ENCODE measurements around the gene NAGA. TPM values are rescaled to one million over a fixed set of nuclear protein-coding genes. Genes with fewer than 3 reads are reported as not detected.
A peak's percentile ranks its signal among the peaks of the same experiment; 100 is the strongest.
"Not testable (repeated sequence)": the region's sequence is repeated elsewhere in the genome, so short reads cannot be mapped to it uniquely, and the experiment has no call there.

NAGA gene
- polyA plus RNA-seq, 3 donors, result 123 to 218 (median 200) TPM

DNA sequence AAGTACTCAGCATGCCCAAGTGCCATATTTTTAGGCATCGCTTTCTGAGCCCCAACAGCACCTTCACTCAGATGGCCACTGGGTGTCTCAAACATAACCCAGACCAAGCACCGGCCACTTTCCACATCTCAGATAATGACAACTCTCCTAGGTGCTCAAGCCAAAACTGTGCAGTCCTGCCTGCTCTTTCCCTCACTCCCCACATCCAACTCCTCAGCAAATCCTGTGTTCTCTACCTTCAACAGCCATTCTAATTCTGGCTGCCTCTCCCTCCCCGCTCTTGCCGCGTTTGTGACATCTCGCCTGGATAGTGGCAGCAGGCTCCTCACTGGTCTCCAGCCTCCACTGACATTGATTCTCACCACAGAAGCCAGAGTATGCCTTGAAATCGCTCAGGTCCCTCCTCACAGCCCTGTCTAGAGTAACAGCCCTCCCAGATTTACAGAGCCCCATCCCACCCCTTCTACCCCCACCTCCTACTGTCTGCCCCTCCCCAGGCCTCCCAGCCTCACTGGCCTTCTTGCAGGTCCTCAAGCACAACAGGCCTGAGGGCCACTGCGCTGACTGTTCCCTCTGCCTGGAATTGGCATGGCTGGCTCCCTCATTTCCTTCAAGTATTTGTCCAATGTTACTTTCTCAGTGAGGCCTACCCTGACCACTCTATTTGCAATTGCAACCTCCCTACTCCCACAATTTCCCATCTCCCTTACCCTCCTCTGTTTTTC lies 2.2 kb upstream of the NAGA start:
- peaks cover 0 to 2% (median 0%) of the 10 kb centered on the region in 7 donors for H3K9me3 Mint-ChIP-seq
- Histone ChIP-seq H2AFZ (ENCODE audit: insufficient read depth, low read depth, low read length, poor library complexity, severe bottlenecking) (no peak overlapping the region), H4K20me1 (ENCODE audit: insufficient read depth, low read length) (peaks cover 21% of the 10 kb centered on the region), H3K36me3 (replicated peaks in 1 of 2; ENCODE audit: control insufficient read depth in 1 of 2, insufficient read depth in 2 of 2, low read length in 2 of 2) (peaks cover 9 to 26% of the 10 kb centered on the region in 2 donors), H3K4me2 (replicated peaks; ENCODE audit: extremely low read depth, low read length, poor library complexity, severe bottlenecking) (no peak overlapping the region), H3K4me3 (replicated peaks in 1 of 3; ENCODE audit: low read depth in 2 of 3, low read length in 3 of 3) (no peak overlapping the region), H3K9ac (ENCODE audit: insufficient read depth, low read length, poor library complexity, severe bottlenecking) (no peak overlapping the region), H3K79me2 (ENCODE audit: insufficient read depth, low read length) (peaks cover 36% of the 10 kb centered on the region), H3K27ac (ENCODE audit: low read depth in 1 of 2, low read length in 2 of 2) (no peak overlapping the region), H3K9me3 (replicated peaks in 1 of 2; ENCODE audit: control insufficient read depth in 1 of 2, insufficient read depth in 1 of 2, low read length in 2 of 2) (no peaks in the 10 kb centered on the region), H3K4me1 (ENCODE audit: control insufficient read depth in 1 of 2, insufficient read depth in 2 of 2, low read length in 2 of 2) (peaks cover 52 to 80% of the 10 kb centered on the region in 2 donors), H3K27me3 (ENCODE audit: control insufficient read depth in 2 of 2, insufficient read depth in 2 of 2, low read length in 2 of 2) (no peaks in the 10 kb centered on the region)
- TF ChIP-seq, protein P1, sequence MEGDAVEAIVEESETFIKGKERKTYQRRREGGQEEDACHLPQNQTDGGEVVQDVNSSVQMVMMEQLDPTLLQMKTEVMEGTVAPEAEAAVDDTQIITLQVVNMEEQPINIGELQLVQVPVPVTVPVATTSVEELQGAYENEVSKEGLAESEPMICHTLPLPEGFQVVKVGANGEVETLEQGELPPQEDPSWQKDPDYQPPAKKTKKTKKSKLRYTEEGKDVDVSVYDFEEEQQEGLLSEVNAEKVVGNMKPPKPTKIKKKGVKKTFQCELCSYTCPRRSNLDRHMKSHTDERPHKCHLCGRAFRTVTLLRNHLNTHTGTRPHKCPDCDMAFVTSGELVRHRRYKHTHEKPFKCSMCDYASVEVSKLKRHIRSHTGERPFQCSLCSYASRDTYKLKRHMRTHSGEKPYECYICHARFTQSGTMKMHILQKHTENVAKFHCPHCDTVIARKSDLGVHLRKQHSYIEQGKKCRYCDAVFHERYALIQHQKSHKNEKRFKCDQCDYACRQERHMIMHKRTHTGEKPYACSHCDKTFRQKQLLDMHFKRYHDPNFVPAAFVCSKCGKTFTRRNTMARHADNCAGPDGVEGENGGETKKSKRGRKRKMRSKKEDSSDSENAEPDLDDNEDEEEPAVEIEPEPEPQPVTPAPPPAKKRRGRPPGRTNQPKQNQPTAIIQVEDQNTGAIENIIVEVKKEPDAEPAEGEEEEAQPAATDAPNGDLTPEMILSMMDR (IDR thresholded peaks at IDR 0.05), result no peak
- peaks cover 14 to 22% of the 10 kb centered on the region in 2 donors for H3K36me3 Mint-ChIP-seq
- 81% methylated on average over 8 of the region's 8 CpGs for WGBS (ENCODE audit: insufficient coverage)
- H3K27me3 Mint-ChIP-seq (ENCODE audit: low read depth in 3 of 3), result peaks cover 0 to 2% (median 0%) of the 10 kb centered on the region in 3 donors
- peak overlapping the region in 2 of 7 donors; percentile 1 to 26 for H3K27ac Mint-ChIP-seq
- intact Hi-C loops (cut with micrococcal nuclease), result loop anchor here (5.0 kb wide), 1 partner anchor 75 kb away; the partner anchor contains the start of gene WBP2NL (in 2 of the 2)
- H3K4me1 Mint-ChIP-seq, result peaks cover 59% of the 10 kb centered on the region
- H3K4me3 Mint-ChIP-seq, result no peak overlapping the region
- DNase-seq, result no peak

DNA sequence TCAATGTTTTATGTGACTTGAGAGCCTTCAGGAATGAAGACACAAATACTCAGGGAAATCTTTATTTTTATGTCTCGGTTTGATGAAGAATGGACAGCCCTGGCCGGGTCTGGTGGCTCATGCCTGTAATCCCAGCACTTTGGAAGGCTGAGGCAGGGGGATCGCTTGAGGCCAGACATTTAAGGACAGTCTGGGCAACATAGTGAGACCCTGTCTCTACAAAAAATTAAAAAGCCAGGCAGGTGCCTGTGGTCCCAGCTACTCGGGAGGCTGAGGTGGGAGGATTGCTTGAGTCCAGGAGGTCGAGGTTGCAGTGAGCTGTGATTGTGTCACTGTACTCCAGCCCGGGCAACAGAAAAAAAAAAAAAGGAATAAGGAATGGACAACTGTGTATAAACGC lies 896 bp upstream of the NAGA start:
- H4K20me1 ChIP-seq (ENCODE audit: insufficient read depth, low read length), result peaks cover 33% of the 10 kb centered on the region
- peaks cover 49% of the 10 kb centered on the region for H3K79me2 ChIP-seq (ENCODE audit: insufficient read depth, low read length)
- WGBS (ENCODE audit: insufficient coverage), result 75% methylated on average over 7 of the region's 7 CpGs
- H3K36me3 Mint-ChIP-seq, result peaks cover 24 to 26% of the 10 kb centered on the region in 2 donors
- intact Hi-C loops (cut with micrococcal nuclease), result loop anchor here (5.0 kb wide), 1 partner anchor 74 kb away; the partner anchor contains the start of gene WBP2NL (in 2 of the 2)
- not testable (repeated sequence) for DNase-seq; H3K9me3 ChIP-seq (replicated peaks in 1 of 2; ENCODE audit: control insufficient read depth in 1 of 2, insufficient read depth in 1 of 2, low read length in 2 of 2); H3K9me3 Mint-ChIP-seq; H2AFZ ChIP-seq (ENCODE audit: insufficient read depth, low read depth, low read length, poor library complexity, severe bottlenecking); H3K9ac ChIP-seq (ENCODE audit: insufficient read depth, low read length, poor library complexity, severe bottlenecking); H3K27me3 Mint-ChIP-seq (ENCODE audit: low read depth in 3 of 3); H3K27me3 ChIP-seq (ENCODE audit: control insufficient read depth in 2 of 2, insufficient read depth in 2 of 2, low read length in 2 of 2)
- H3K4me3 ChIP-seq (replicated peaks in 1 of 3; ENCODE audit: low read depth in 2 of 3, low read length in 3 of 3), result peak overlapping the region in 2 of 3 experiments; percentile 74 to 81
- peak overlapping the region; percentile 77 for H3K4me2 ChIP-seq (replicated peaks; ENCODE audit: extremely low read depth, low read length, poor library complexity, severe bottlenecking)
- peaks cover 52 to 76% of the 10 kb centered on the region in 2 donors for H3K4me1 ChIP-seq (ENCODE audit: control insufficient read depth in 1 of 2, insufficient read depth in 2 of 2, low read length in 2 of 2)
- peak overlapping the region; percentile 87 for H3K27ac ChIP-seq (ENCODE audit: low read depth in 1 of 2, low read length in 2 of 2)
- peaks cover 21 to 26% of the 10 kb centered on the region in 2 donors for H3K36me3 ChIP-seq (replicated peaks in 1 of 2; ENCODE audit: control insufficient read depth in 1 of 2, insufficient read depth in 2 of 2, low read length in 2 of 2)
- peak overlapping the region; percentile 87 to 91 for H3K4me3 Mint-ChIP-seq
- H3K4me1 Mint-ChIP-seq, result peaks cover 64% of the 10 kb centered on the region
- peak overlapping the region; percentile 91 to 98 (median 96) for H3K27ac Mint-ChIP-seq

Measured in CD14-positive monocyte (primary cell).